ENCODE data around the gene SMARCC1. TPM values are rescaled to one million over a fixed set of nuclear protein-coding genes. Genes with fewer than 3 reads are reported as not detected.

The SMARCC1 gene
- total RNA-seq, 1 experiment from 2014 or later, result 130 TPM

DNA sequence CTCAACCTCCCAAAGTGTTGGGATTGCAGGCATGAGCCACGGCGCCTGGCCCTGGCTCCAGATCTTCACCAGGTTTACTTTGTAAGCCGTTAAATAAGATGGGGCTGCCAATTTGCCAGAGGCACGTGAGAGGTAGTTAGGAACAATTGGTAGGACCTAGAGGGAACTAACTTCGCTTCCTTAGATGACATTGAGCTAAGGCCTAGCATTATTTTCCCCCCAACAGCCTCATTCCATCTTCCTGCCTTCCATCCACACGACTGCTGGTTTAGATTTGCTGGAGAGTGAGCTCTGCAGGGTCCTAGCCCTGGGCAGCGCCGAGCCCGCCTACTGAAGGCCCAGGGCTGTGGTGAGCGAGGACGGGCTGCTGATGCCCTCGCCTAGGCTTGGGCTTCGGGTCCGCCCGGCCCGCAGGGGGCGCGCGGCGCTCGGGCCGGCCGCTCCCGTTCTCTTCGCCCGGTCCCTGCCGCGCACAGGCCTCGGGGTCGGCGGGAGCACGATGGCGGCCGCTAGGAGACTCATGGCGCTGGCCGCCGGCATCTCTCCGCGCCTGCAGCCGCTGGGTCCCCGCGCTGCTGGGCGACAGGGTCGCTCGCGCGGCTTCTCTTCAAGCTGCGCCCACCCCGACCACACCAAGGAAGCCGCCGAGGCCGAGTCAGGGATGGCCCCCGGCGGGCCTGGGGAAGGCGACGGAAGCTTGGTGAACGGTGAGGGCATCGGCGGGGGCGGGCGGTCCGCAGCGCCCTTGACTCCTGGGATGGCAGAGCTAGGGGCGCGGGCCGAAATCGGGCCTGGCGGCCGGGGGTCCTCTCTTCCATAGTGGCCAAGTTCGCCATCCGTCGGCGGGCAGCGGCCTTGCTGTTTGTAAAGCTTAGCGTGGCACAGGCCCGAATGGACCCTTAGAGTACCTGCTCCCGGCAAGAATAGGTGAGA is 43.1 kb upstream of the SMARCC1 start:
- no peaks in the 10 kb centered on the region; the same call in 1 of the 2 replicates for H3K36me3 ChIP-seq (ENCODE audit: low read depth)

DNA sequence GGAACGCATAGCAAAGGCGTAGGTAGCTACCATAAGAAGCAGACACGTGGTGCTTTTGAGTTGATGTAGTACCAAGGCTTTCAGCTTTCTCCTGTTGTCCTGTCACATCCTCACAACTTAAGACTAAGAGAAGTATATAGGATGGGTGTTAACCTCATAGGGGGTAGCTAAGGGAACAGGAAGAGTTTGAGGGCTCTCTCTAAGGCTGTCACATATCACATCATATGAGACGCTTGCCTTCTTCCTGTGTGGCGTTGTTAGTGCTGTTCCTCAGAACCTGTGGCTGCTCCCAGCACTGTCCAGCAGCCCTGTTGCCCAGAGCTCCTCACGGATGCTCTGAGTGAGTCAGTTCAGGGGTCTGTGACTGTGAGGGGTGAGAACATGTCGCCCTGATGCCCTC is 35.9 kb upstream of the SMARCC1 start:
- no peaks in the 10 kb centered on the region for H3K36me3 ChIP-seq (ENCODE audit: low read depth)
- ChIA-PET POLR2A (ENCODE audit: unreplicated experiment) (no interaction called here), CTCF (no interaction called here)
- H3F3A ChIP-seq (ENCODE audit: insufficient read depth, low read depth), result no peaks in the 10 kb centered on the region
- no peaks in the 10 kb centered on the region for H3K9me3 ChIP-seq (ENCODE audit: insufficient read depth, low read depth)
- no peak overlapping the region for H3K4me2 ChIP-seq
- TF ChIP-seq, protein P1, sequence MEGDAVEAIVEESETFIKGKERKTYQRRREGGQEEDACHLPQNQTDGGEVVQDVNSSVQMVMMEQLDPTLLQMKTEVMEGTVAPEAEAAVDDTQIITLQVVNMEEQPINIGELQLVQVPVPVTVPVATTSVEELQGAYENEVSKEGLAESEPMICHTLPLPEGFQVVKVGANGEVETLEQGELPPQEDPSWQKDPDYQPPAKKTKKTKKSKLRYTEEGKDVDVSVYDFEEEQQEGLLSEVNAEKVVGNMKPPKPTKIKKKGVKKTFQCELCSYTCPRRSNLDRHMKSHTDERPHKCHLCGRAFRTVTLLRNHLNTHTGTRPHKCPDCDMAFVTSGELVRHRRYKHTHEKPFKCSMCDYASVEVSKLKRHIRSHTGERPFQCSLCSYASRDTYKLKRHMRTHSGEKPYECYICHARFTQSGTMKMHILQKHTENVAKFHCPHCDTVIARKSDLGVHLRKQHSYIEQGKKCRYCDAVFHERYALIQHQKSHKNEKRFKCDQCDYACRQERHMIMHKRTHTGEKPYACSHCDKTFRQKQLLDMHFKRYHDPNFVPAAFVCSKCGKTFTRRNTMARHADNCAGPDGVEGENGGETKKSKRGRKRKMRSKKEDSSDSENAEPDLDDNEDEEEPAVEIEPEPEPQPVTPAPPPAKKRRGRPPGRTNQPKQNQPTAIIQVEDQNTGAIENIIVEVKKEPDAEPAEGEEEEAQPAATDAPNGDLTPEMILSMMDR (conservative IDR thresholded peaks at IDR 0.05), result no peak
- no peak for TF ChIP-seq EZH2 (IDR thresholded peaks at IDR 0.05; ENCODE audit: low read depth)
- no TSS peak for BruUV-seq (replicated peaks)
- no peak overlapping the region for H3K4me3 ChIP-seq
- no peaks in the 10 kb centered on the region for H4K20me1 ChIP-seq (ENCODE audit: insufficient read depth)
- no peak for DNase-seq
- H2AFZ ChIP-seq, result no peak overlapping the region
- no peaks in the 10 kb centered on the region for H3K27me3 ChIP-seq (ENCODE audit: insufficient read depth, low read depth)
- H3K27ac ChIP-seq, result no peak overlapping the region
- H3K4me1 ChIP-seq (replicated peaks; ENCODE audit: insufficient read depth), result no peaks in the 10 kb centered on the region
- intact Hi-C loops (cut with micrococcal nuclease; ENCODE audit: unreplicated experiment), result no loop called here
- H3K79me2 ChIP-seq (ENCODE audit: low read depth), result no peaks in the 10 kb centered on the region
- H3K9me2 ChIP-seq (ENCODE audit: insufficient read depth), result no peaks in the 10 kb centered on the region

More for the DNA sequence above, 43.1 kb upstream of the SMARCC1 start:
- BruUV-seq (replicated peaks), result no TSS peak
- Histone ChIP-seq H3F3A (ENCODE audit: insufficient read depth, low read depth) (no peaks in the 10 kb centered on the region), H2AFZ (peak overlapping the region; percentile 90), H3K4me3 (peak overlapping the region; percentile 93), H3K4me1 (replicated peaks; ENCODE audit: insufficient read depth) (peaks cover 9% of the 10 kb centered on the region), H3K79me2 (ENCODE audit: low read depth) (peaks cover 31% of the 10 kb centered on the region), H3K9me2 (ENCODE audit: insufficient read depth) (no peaks in the 10 kb centered on the region), H3K4me2 (peak overlapping the region; percentile 91), H3K27ac (peak overlapping the region; percentile 41; the same call in 1 of the 2 replicates), H3K27me3 (ENCODE audit: insufficient read depth, low read depth) (no peaks in the 10 kb centered on the region), H4K20me1 (ENCODE audit: insufficient read depth) (peaks cover 5% of the 10 kb centered on the region; the same call in 1 of the 2 replicates), H3K9me3 (ENCODE audit: insufficient read depth, low read depth) (no peaks in the 10 kb centered on the region)
- intact Hi-C loops (cut with micrococcal nuclease; ENCODE audit: unreplicated experiment), result loop anchor here (1.0 kb wide), 1 partner anchor 22 kb away; the partner anchor contains the start of gene DHX30
- ChIA-PET CTCF (interaction anchor here (0.6 to 2.6 kb wide), 4 partner anchors 284 to 327 kb away, joined by 3 to 11 read pairs (median 3); no protein-coding TSS in a partner anchor), POLR2A (ENCODE audit: unreplicated experiment) (interaction anchor here (0.5 to 0.6 kb wide), 3 partner anchors 44 to 443 kb away, joined by 3 to 4 read pairs (median 3); no protein-coding TSS in a partner anchor)
- peak; percentile 57 to 82 for DNase-seq
- no peak for TF ChIP-seq EZH2 (IDR thresholded peaks at IDR 0.05; ENCODE audit: low read depth)
- TF ChIP-seq, protein P1 (conservative IDR thresholded peaks at IDR 0.05), result peak; percentile 70

DNA sequence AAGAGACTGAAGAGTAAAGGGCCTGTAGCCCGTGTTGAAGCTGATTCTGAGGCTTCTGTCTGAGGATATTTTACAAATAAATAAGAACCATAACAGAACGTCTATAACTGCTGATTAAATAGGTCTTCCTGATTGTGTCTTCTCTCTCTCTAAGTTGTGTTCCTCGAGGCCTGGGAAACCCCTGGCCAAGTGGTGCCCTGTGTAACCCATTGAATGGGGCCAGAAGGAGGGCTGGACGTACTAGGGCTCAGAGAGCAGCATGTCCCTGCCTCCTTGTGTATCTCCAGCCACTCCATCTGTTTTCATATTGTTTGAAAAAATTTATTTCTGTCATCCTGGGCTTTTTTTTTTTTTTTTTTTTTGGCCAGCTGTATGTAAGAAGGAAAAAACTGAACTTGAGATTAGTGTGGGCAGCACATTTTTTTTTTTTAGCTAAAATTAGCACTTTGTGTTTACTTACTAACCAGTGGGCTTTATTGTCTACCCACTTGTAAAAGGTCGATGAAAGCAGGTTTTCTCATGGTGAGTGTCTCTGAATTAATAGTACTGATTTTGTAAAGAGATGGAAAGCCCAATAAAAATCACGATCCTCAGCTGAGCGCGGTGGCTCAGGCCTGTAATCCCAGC is 32.0 kb upstream of the SMARCC1 start:
- CTCF ChIA-PET, result no interaction called here
- Histone ChIP-seq H3K4me1 (replicated peaks; ENCODE audit: insufficient read depth) (no peaks in the 10 kb centered on the region), H2AFZ (no peak overlapping the region), H3F3A (ENCODE audit: insufficient read depth, low read depth) (no peaks in the 10 kb centered on the region), H3K27ac (no peak overlapping the region), H3K4me2 (no peak overlapping the region), H3K9me2 (ENCODE audit: insufficient read depth) (no peaks in the 10 kb centered on the region), H3K27me3 (ENCODE audit: insufficient read depth, low read depth) (no peaks in the 10 kb centered on the region), H4K20me1 (ENCODE audit: insufficient read depth) (no peaks in the 10 kb centered on the region), H3K79me2 (ENCODE audit: low read depth) (no peaks in the 10 kb centered on the region), H3K36me3 (ENCODE audit: low read depth) (no peaks in the 10 kb centered on the region), H3K4me3 (no peak overlapping the region), H3K9me3 (ENCODE audit: insufficient read depth, low read depth) (no peaks in the 10 kb centered on the region)
- intact Hi-C loops (cut with micrococcal nuclease; ENCODE audit: unreplicated experiment), result no loop called here
- DNase-seq, result no peak
- TF ChIP-seq, protein P1 (conservative IDR thresholded peaks at IDR 0.05), result no peak
- TF ChIP-seq EZH2 (IDR thresholded peaks at IDR 0.05; ENCODE audit: low read depth), result no peak
- POLR2A ChIA-PET (ENCODE audit: unreplicated experiment), result no interaction called here
- no TSS peak for BruUV-seq (replicated peaks)

All from PC-9 (cell line).